PC-3 (cell line): Measurements from ENCODE around the gene TMSB4X. TPM values are rescaled to one million over a fixed set of nuclear protein-coding genes. Genes with fewer than 3 reads are reported as not detected.

Source experiments
- ATAC-seq: fragments of 200-7000 bp; cut with Tn5 transposase; 2 replicates; pipeline ENCODE4 v1.9.1; 2020; ENCODE audit warnings: mild to moderate bottlenecking, moderate library complexity
- BruUV-seq: library from RNA; stranded (reverse); fragments of 400-500 nt; replicated peaks from 2 replicates; lab custom pipeline; 2021; lab: Mats Ljungman, UMichigan
- CTCF ChIA-PET: fragments of 300-600 bp; sonication (Branson Sonifier 250); formaldehyde crosslinking; loops from one replicate; lab custom pipeline; 2022; ENCODE audit warnings: antibody characterized with exemption; lab: Charles Lee
- POLR2A ChIA-PET: fragments of 300-600 bp; sonication (Branson Sonifier 250); formaldehyde crosslinking; loops from one replicate; lab custom pipeline; 2022; ENCODE audit warnings: antibody characterized with exemption; ENCODE audit not compliant: unreplicated experiment; lab: Charles Lee
- DNase-seq: peaks from one replicate; pipeline ENCODE4 v3.0.0-alpha.2; 2015
- H2AFZ ChIP-seq: fragments of 300-600 bp; sonication (generic); 2 replicates; pipeline ENCODE4 v1.6.0; 2016; ENCODE audit warnings: antibody characterized with exemption, low read length
- H3F3A ChIP-seq: fragments of 300-600 bp; sonication (generic); one replicate; pipeline ENCODE4 v1.6.0; 2017; ENCODE audit warnings: antibody characterized with exemption, low read length, control low read depth, mild to moderate bottlenecking; ENCODE audit not compliant: unreplicated experiment
- H3K27ac ChIP-seq: fragments of 300-600 bp; sonication (generic); 2 replicates; pipeline ENCODE4 v1.5.1; 2016; ENCODE audit warnings: mild to moderate bottlenecking, low read length
- H3K27me3 ChIP-seq: fragments of 300-600 bp; sonication (generic); 2 replicates; pipeline ENCODE4 v1.6.1; 2016; ENCODE audit warnings: low read length, mixed read lengths
- H3K36me3 ChIP-seq: fragments of 300-600 bp; sonication (generic); 2 replicates; pipeline ENCODE4 v1.6.1; 2016; ENCODE audit warnings: low read depth, mixed run types, low read length, mixed read lengths
- H3K4me1 ChIP-seq: fragments of 300-600 bp; sonication (generic); 2 replicates; pipeline ENCODE4 v1.5.1; 2016; ENCODE audit warnings: low read length; ENCODE audit not compliant: insufficient read depth
- H3K4me2 ChIP-seq: fragments of 300-600 bp; sonication (generic); 2 replicates; pipeline ENCODE4 v1.6.0; 2016; ENCODE audit warnings: low read length
- H3K4me3 ChIP-seq: fragments of 300-600 bp; sonication (generic); 2 replicates; pipeline ENCODE4 v1.5.1; 2016; ENCODE audit warnings: mild to moderate bottlenecking, low read length, mixed read lengths
- H3K79me2 ChIP-seq: fragments of 300-600 bp; sonication (generic); 2 replicates; pipeline ENCODE4 v1.6.1; 2017; ENCODE audit warnings: low read length, mixed read lengths
- H3K9ac ChIP-seq: fragments of 300-600 bp; sonication (generic); 2 replicates; pipeline ENCODE4 v1.6.0; 2016; ENCODE audit warnings: mild to moderate bottlenecking, low read length
- H3K9me2 ChIP-seq: fragments of 300-600 bp; sonication (generic); replicated peaks from 2 replicates; pipeline ENCODE4 v1.6.1; 2016; ENCODE audit warnings: mixed run types, low read length, mixed read lengths
- H3K9me3 ChIP-seq: fragments of 300-600 bp; sonication (generic); 2 replicates; pipeline ENCODE4 v1.6.1; 2016; ENCODE audit warnings: low read length, mixed read lengths
- H4K20me1 ChIP-seq: fragments of 300-600 bp; sonication (generic); 2 replicates; pipeline ENCODE4 v1.6.1; 2016; ENCODE audit warnings: low read length, mixed read lengths
- EZH2 ChIP-seq: fragments of 300-600 bp; sonication (generic); IDR thresholded peaks from one replicate; pipeline ENCODE4 v1.6.1; 2017; ENCODE audit warnings: antibody characterized with exemption, mild to moderate bottlenecking, low read length; ENCODE audit not compliant: unreplicated experiment
- EZH2phosphoT487 ChIP-seq: fragments of 300-600 bp; sonication (generic); IDR thresholded peaks from 2 replicates; pipeline ENCODE4 v1.6.1; 2018; ENCODE audit warnings: mild to moderate bottlenecking, antibody characterized with exemption, low read length, borderline replicate concordance
- intact Hi-C: fragments of 100-400 bp; cut with micrococcal nuclease; formaldehyde crosslinking; loops from 2 replicates; pipeline ENCODE4 v1.9.0; 2023
- total RNA-seq: library from RNA; depleted of rRNA; stranded (reverse); fragments of >200 nt; gene quantifications from 2 replicates; pipeline ENCODE4 v1.2.3, GENCODE V29; 2014
- TF ChIP-seq, protein P1 (sequence below): fragments of 300-600 bp; sonication (generic); conservative IDR thresholded peaks from 2 replicates; pipeline ENCODE4 v1.5.1; 2017; ENCODE audit warnings: antibody characterized with exemption, low read depth, mild to moderate bottlenecking, low read length

The TMSB4X gene
- total RNA-seq, 1 experiment from 2014 or later, result 2,159 TPM

DNA sequence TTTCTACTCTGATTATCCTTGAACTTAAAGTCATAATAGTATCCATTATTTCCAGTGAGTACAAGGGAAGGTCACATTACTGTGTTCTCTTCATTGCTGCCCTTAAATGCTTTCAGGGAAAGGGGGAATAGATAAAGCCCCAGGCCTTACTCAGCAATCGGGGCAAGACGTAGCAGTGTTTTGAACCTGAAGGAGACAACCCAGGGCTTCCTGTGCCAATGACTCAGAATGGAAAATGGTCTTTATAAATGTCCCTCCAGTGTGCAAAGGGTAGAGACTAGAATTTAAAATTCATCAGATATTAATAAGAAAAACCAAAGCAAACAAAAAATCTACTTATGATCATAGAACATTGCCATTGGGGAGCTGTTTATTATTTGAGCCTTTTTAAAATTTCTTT lies 44.8 kb upstream of the TMSB4X start:
- Histone ChIP-seq H3K4me3 (no peak overlapping the region), H3F3A (no peaks in the 10 kb centered on the region), H3K36me3 (no peaks in the 10 kb centered on the region), H3K9me3 (no peaks in the 10 kb centered on the region), H4K20me1 (no peaks in the 10 kb centered on the region), H3K79me2 (no peaks in the 10 kb centered on the region), H3K27ac (no peak overlapping the region), H3K9me2 (no peaks in the 10 kb centered on the region), H3K4me2 (no peak overlapping the region), H3K9ac (no peak overlapping the region), H2AFZ (no peak overlapping the region), H3K27me3 (no peaks in the 10 kb centered on the region), H3K4me1 (no peaks in the 10 kb centered on the region)
- ChIA-PET CTCF (no interaction called here), POLR2A (no interaction called here)
- DNase-seq, result no peak
- no TSS peak for BruUV-seq
- intact Hi-C loops, result no loop called here
- TF ChIP-seq, protein P1, sequence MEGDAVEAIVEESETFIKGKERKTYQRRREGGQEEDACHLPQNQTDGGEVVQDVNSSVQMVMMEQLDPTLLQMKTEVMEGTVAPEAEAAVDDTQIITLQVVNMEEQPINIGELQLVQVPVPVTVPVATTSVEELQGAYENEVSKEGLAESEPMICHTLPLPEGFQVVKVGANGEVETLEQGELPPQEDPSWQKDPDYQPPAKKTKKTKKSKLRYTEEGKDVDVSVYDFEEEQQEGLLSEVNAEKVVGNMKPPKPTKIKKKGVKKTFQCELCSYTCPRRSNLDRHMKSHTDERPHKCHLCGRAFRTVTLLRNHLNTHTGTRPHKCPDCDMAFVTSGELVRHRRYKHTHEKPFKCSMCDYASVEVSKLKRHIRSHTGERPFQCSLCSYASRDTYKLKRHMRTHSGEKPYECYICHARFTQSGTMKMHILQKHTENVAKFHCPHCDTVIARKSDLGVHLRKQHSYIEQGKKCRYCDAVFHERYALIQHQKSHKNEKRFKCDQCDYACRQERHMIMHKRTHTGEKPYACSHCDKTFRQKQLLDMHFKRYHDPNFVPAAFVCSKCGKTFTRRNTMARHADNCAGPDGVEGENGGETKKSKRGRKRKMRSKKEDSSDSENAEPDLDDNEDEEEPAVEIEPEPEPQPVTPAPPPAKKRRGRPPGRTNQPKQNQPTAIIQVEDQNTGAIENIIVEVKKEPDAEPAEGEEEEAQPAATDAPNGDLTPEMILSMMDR, result no peak
- TF ChIP-seq EZH2 (no peak), EZH2phosphoT487 (no peak)
- no peak for ATAC-seq

DNA sequence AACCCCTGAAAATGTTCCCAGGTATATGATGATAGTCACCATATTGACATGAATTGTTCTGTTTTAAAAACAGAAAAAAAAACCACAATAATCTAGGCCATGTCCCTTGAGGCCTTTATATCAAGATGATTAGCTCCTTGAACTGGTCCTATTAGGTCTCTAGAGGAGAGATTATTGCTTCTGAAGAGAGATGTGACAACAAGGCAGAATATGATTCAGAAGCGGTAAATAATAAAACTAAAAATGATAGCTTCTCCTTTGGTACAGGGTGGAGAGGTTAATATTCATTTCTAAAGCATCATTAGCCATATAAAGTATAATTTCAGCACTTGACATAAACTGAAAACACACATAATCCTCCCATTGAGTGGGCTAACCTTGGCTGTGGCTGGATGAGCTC lies 42.7 kb upstream of the TMSB4X start:
- Histone ChIP-seq H3K4me1 (no peaks in the 10 kb centered on the region), H3K9ac (no peak overlapping the region), H3K4me3 (no peak overlapping the region), H3K27me3 (no peaks in the 10 kb centered on the region), H3F3A (no peaks in the 10 kb centered on the region), H3K9me2 (no peaks in the 10 kb centered on the region), H4K20me1 (no peaks in the 10 kb centered on the region), H3K27ac (no peak overlapping the region), H3K36me3 (no peaks in the 10 kb centered on the region), H3K4me2 (no peak overlapping the region), H3K9me3 (no peaks in the 10 kb centered on the region), H2AFZ (no peak overlapping the region), H3K79me2 (no peaks in the 10 kb centered on the region)
- ChIA-PET POLR2A (no interaction called here), CTCF (interaction anchor here (0.8 kb wide), 1 partner anchor 608 kb away, joined by 5 read pairs; no protein-coding TSS in a partner anchor)
- intact Hi-C loops, result no loop called here
- ATAC-seq (no peak), DNase-seq (no peak)
- no TSS peak for BruUV-seq
- no peak for TF ChIP-seq EZH2phosphoT487
- no peak for TF ChIP-seq EZH2
- TF ChIP-seq, protein P1, result no peak

DNA sequence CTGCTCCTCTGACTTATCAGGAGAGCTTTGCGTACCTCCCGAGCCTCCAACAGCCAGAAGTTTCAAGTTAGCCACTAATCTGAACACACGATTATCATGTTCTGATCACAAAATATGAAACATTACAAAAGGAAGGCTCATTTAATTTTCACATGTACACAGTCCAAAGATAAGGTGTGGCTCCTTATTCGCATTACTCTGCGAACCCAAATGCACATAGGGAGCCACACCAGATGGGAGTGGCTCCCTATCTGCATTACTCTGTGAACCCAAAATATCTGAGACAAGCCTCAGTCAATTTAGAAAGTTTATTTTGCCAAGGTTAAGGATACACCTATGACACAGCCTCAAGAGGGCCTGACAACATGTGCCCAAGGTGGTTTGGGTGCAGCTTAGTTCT lies 40.1 kb upstream of the TMSB4X start:
- CTCF ChIA-PET, result no interaction called here
- POLR2A ChIA-PET, result no interaction called here
- Histone ChIP-seq H3K36me3 (no peaks in the 10 kb centered on the region), H3K27me3 (no peaks in the 10 kb centered on the region), H3K4me3 (no peak overlapping the region), H3F3A (no peaks in the 10 kb centered on the region), H3K9ac (no peak overlapping the region), H3K4me1 (no peaks in the 10 kb centered on the region), H3K9me2 (no peaks in the 10 kb centered on the region), H2AFZ (no peak overlapping the region), H3K4me2 (no peak overlapping the region), H3K27ac (no peak overlapping the region), H3K79me2 (no peaks in the 10 kb centered on the region), H3K9me3 (no peaks in the 10 kb centered on the region), H4K20me1 (no peaks in the 10 kb centered on the region)
- no peak for ATAC-seq
- intact Hi-C loops, result no loop called here
- no peak for DNase-seq
- TF ChIP-seq, protein P1, result no peak
- TF ChIP-seq EZH2 (no peak), EZH2phosphoT487 (no peak)
- no TSS peak for BruUV-seq
